K562 (cell line): Measurements from ENCODE around the gene FGGY.

Experiments used
- FOS ChIP-seq: IDR thresholded peaks from 3 replicates; pipeline ENCODE4 v1.6.1; 2011; ENCODE audit not compliant: insufficient read length; ENCODE audit errors: extremely low read depth
- TOE1 ChIP-seq, 2 experiments: fragments of 450-650 bp in 1 of 2; sonication (generic) in 1 of 2; formaldehyde crosslinking in 1 of 2; IDR thresholded peaks; 2 replicates each; pipeline versions ENCODE4 v1.7.1 to v1.8.0; 2016 to 2022; ENCODE audit warnings: borderline replicate concordance in 2 of 2, mild to moderate bottlenecking in 2 of 2, antibody characterized with exemption in 1 of 2, inconsistent platforms in 1 of 2, low read depth in 1 of 2, missing genetic modification reagents in 1 of 2, moderate library complexity in 1 of 2
- TF ChIP-seq, protein P1 (sequence below): sonication (generic); formaldehyde crosslinking; IDR thresholded peaks from 2 replicates; pipeline ENCODE4 v1.9.0; 2022; ENCODE audit warnings: mild to moderate bottlenecking, missing genetic modification reagents
- TF ChIP-seq, protein P2 (sequence below), 3 experiments: IDR thresholded peaks in 2 of 3; conservative IDR thresholded peaks in 1 of 3; 2 replicates each; pipeline ENCODE4 v1.5.1; 2011 to 2012; ENCODE audit warnings: low read length in 3 of 3, mild to moderate bottlenecking in 3 of 3, control low read depth in 2 of 3, improper control_type of control experiment in 1 of 3, inconsistent platforms in 1 of 3, low read depth in 1 of 3, mixed read lengths in 1 of 3, moderate library complexity in 1 of 3; ENCODE audit not compliant: insufficient read depth in 2 of 3

DNA sequence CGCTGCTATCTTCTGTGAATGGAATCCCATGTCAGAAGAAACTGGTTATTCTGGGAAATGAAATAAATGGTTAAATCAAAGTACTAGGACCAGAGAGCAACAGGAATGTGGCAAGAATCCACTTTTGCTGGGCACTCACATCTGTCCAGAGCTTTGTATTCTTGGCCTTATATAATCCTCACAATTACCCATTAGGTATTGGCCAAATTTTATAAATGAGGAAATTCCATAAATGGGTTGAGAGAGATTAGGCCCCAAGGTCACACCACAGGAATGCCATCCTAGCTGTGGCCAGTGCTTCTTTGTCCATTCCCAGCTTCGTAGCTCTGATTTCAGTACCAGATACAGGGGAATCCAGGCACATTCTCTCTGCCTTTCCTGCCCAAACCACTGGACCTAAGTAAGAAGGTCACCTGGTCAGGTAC lies 441.7 kb downstream of the FGGY start:
- TF ChIP-seq, protein P1, sequence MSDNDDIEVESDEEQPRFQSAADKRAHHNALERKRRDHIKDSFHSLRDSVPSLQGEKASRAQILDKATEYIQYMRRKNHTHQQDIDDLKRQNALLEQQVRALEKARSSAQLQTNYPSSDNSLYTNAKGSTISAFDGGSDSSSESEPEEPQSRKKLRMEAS (CRISPR knock-in tag) = no peak
- TF ChIP-seq FOS = no peak
- TF ChIP-seq, protein P2, sequence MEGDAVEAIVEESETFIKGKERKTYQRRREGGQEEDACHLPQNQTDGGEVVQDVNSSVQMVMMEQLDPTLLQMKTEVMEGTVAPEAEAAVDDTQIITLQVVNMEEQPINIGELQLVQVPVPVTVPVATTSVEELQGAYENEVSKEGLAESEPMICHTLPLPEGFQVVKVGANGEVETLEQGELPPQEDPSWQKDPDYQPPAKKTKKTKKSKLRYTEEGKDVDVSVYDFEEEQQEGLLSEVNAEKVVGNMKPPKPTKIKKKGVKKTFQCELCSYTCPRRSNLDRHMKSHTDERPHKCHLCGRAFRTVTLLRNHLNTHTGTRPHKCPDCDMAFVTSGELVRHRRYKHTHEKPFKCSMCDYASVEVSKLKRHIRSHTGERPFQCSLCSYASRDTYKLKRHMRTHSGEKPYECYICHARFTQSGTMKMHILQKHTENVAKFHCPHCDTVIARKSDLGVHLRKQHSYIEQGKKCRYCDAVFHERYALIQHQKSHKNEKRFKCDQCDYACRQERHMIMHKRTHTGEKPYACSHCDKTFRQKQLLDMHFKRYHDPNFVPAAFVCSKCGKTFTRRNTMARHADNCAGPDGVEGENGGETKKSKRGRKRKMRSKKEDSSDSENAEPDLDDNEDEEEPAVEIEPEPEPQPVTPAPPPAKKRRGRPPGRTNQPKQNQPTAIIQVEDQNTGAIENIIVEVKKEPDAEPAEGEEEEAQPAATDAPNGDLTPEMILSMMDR (IDR thresholded peaks at IDR 0.05 in 2 of 3, conservative IDR thresholded peaks at IDR 0.05 in 1 of 3; ENCODE audit: insufficient read depth in 2 of 3, low read depth in 1 of 3, low read length in 3 of 3) = no peak
- no peak for TF ChIP-seq TOE1 (IDR thresholded peaks at IDR 0.05; ENCODE audit: borderline replicate concordance)
- TF ChIP-seq TOE1 (CRISPR knock-in tag; IDR thresholded peaks at IDR 0.05; ENCODE audit: borderline replicate concordance, low read depth) = no peak
